KMS-11 (cell line): Measurements from ENCODE around the gene ARID1B.

Source experiments
- H2AFZ ChIP-seq: fragments of 200-600 bp; sonication (generic); 2 replicates; pipeline ENCODE4 v1.6.1; 2016; ENCODE audit warnings: antibody characterized with exemption, mixed run types, low read depth
- H3K27ac ChIP-seq: fragments of 200-600 bp; sonication (generic); 2 replicates; pipeline ENCODE4 v1.6.1; 2016; ENCODE audit warnings: mild to moderate bottlenecking, mixed run types
- H3K27me3 ChIP-seq: fragments of 200-600 bp; sonication (generic); 2 replicates; pipeline ENCODE4 v1.6.1; 2017; ENCODE audit warnings: mild to moderate bottlenecking, low read depth, mixed run types, moderate library complexity; ENCODE audit not compliant: insufficient read depth
- H3K36me3 ChIP-seq: fragments of 200-600 bp; sonication (generic); 2 replicates; pipeline ENCODE4 v1.6.1; 2017; ENCODE audit warnings: mild to moderate bottlenecking, mixed run types; ENCODE audit not compliant: insufficient read depth
- H3K4me1 ChIP-seq: fragments of 200-600 bp; sonication (generic); 2 replicates; pipeline ENCODE4 v1.6.1; 2016; ENCODE audit warnings: mild to moderate bottlenecking, low read depth, mixed run types; ENCODE audit not compliant: poor library complexity, severe bottlenecking
- H3K4me2 ChIP-seq: fragments of 200-600 bp; sonication (generic); 2 replicates; pipeline ENCODE4 v1.7.0; 2016; ENCODE audit warnings: mild to moderate bottlenecking, mixed run types
- H3K4me3 ChIP-seq: fragments of 200-600 bp; sonication (generic); IDR thresholded peaks from 2 replicates; pipeline ENCODE4 v1.6.1; 2017; ENCODE audit warnings: low read depth, low read length, mixed read lengths; ENCODE audit not compliant: insufficient read depth
- H3K79me2 ChIP-seq: fragments of 200-600 bp; sonication (generic); 2 replicates; pipeline ENCODE4 v1.6.1; 2016; ENCODE audit warnings: low read depth, mixed run types; ENCODE audit not compliant: insufficient read depth
- H3K9ac ChIP-seq: fragments of 200-600 bp; sonication (generic); 2 replicates; pipeline ENCODE4 v1.6.1; 2016; ENCODE audit warnings: mild to moderate bottlenecking, mixed run types
- H4K20me1 ChIP-seq: fragments of 200-600 bp; sonication (generic); 2 replicates; pipeline ENCODE4 v1.6.1; 2016; ENCODE audit warnings: mild to moderate bottlenecking, mixed run types; ENCODE audit not compliant: insufficient read depth
- CTCF ChIP-seq: fragments of 200-600 bp; sonication (generic); conservative IDR thresholded peaks from 2 replicates; pipeline ENCODE4 v1.6.1; 2017; ENCODE audit warnings: low read depth, mild to moderate bottlenecking, antibody characterized with exemption, low read length, moderate library complexity, mixed read lengths

The ARID1B gene

GRCh38 chr6:156876302-156876701 lies 99.1 kb downstream of the ARID1B start:
- no peak overlapping the region for H3K27ac ChIP-seq
- no peak for TF ChIP-seq CTCF
- no peak overlapping the region for H3K9ac ChIP-seq
- no peaks in the 10 kb centered on the region for H3K4me1 ChIP-seq
- H4K20me1 ChIP-seq, result no peaks in the 10 kb centered on the region; the same call in 1 of the 2 replicates
- no peak overlapping the region for H2AFZ ChIP-seq
- H3K27me3 ChIP-seq, result no peaks in the 10 kb centered on the region
- H3K36me3 ChIP-seq, result no peaks in the 10 kb centered on the region
- H3K4me3 ChIP-seq, result no peak overlapping the region
- peaks cover 85% of the 10 kb centered on the region for H3K79me2 ChIP-seq
- H3K4me2 ChIP-seq, result no peak overlapping the region

GRCh38 chr6:156877126-156877863 lies 100.1 kb downstream of the ARID1B start:
- Histone ChIP-seq H3K4me2 (no peak overlapping the region), H3K9ac (no peak overlapping the region), H3K4me3 (no peak overlapping the region), H2AFZ (no peak overlapping the region), H3K27ac (no peak overlapping the region), H3K79me2 (peaks cover 86% of the 10 kb centered on the region), H3K36me3 (no peaks in the 10 kb centered on the region), H3K4me1 (no peaks in the 10 kb centered on the region), H3K27me3 (no peaks in the 10 kb centered on the region), H4K20me1 (peaks cover 3% of the 10 kb centered on the region; the same call in 1 of the 2 replicates)
- no peak for TF ChIP-seq CTCF

- no peaks in the 10 kb centered on the region for H3K36me3 ChIP-seq
- H3K4me3 ChIP-seq, result no peak overlapping the region
- H2AFZ ChIP-seq, result no peak overlapping the region
- peaks cover 7% of the 10 kb centered on the region for H4K20me1 ChIP-seq
- H3K27me3 ChIP-seq, result no peaks in the 10 kb centered on the region
- H3K4me1 ChIP-seq, result peaks cover 8% of the 10 kb centered on the region
- no peak for TF ChIP-seq CTCF
- H3K4me2 ChIP-seq, result no peak overlapping the region
- H3K9ac ChIP-seq, result no peak overlapping the region
- H3K27ac ChIP-seq, result no peak overlapping the region
- H3K79me2 ChIP-seq, result peaks cover 92% of the 10 kb centered on the region
Observed at GRCh38 chr6:156878681-156879080, 101.5 kb downstream of the ARID1B start.

GRCh38 chr6:156879186-156879585 lies 102.0 kb downstream of the ARID1B start:
- H4K20me1 ChIP-seq, result peaks cover 8% of the 10 kb centered on the region
- TF ChIP-seq CTCF, result no peak
- peaks cover 12% of the 10 kb centered on the region for H3K4me1 ChIP-seq

More at GRCh38 chr6:156879186-156879585, 102.0 kb downstream of the ARID1B start:
- H3K27ac ChIP-seq, result no peak overlapping the region
- H3K27me3 ChIP-seq, result no peaks in the 10 kb centered on the region
- H3K36me3 ChIP-seq, result no peaks in the 10 kb centered on the region
- H3K9ac ChIP-seq, result no peak overlapping the region
- no peak overlapping the region for H3K4me3 ChIP-seq
- H3K79me2 ChIP-seq, result peaks cover 94% of the 10 kb centered on the region
- H2AFZ ChIP-seq, result no peak overlapping the region
- H3K4me2 ChIP-seq, result no peak overlapping the region
